CD4-positive, alpha-beta T cell treated with Interferon gamma for 1 hour (primary cell): ENCODE results near the gene JARID2.
"Not testable (repeated sequence)": the region's sequence is repeated elsewhere in the genome, so short reads cannot be mapped to it uniquely, and the experiment has no call there.

Source experiments
- DNase-seq: peaks from one replicate; pipeline ENCODE4 v3.0.0-alpha.2; 2020

Gene JARID2

DNA sequence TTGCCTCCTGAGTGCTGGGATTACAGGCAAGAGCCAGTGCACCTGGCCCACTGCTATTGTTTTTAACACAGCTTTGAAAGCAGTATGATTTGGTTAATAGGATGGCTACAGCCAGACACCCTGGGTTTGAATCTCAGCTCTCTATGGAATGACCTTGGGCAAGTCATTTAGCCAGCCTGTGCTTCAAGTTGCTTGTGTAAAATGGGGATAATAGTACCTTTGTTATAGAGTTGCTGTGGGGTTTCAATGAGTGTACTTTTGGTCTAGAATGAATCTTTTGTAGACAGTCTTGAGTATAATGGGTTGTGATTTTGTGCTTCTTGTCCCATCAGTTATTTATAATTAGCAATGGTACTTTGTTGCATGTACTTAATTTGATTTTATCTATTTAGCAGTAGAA, 70.9 kb downstream of the JARID2 start:
- no peak for DNase-seq

DNA sequence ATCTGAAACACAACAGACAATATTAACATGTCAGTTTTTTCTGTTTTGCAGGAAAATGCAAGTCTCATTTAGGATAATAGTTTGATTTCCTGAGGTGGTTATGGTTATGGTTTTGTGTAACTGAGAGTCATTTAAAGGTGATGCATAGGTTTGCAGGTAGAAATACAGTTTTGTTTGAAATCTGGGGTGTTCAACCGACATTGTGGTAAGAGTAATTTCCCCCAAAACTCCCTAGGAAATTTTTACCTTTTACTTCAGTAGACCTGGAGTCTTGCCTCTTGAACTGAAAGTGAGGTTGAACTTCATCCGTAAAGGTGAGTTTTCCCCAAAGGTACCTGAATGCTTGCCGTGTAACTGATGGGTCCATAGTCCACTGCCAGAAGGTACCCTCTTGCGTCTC, 71.4 kb downstream of the JARID2 start:
- DNase-seq, result no peak

DNA sequence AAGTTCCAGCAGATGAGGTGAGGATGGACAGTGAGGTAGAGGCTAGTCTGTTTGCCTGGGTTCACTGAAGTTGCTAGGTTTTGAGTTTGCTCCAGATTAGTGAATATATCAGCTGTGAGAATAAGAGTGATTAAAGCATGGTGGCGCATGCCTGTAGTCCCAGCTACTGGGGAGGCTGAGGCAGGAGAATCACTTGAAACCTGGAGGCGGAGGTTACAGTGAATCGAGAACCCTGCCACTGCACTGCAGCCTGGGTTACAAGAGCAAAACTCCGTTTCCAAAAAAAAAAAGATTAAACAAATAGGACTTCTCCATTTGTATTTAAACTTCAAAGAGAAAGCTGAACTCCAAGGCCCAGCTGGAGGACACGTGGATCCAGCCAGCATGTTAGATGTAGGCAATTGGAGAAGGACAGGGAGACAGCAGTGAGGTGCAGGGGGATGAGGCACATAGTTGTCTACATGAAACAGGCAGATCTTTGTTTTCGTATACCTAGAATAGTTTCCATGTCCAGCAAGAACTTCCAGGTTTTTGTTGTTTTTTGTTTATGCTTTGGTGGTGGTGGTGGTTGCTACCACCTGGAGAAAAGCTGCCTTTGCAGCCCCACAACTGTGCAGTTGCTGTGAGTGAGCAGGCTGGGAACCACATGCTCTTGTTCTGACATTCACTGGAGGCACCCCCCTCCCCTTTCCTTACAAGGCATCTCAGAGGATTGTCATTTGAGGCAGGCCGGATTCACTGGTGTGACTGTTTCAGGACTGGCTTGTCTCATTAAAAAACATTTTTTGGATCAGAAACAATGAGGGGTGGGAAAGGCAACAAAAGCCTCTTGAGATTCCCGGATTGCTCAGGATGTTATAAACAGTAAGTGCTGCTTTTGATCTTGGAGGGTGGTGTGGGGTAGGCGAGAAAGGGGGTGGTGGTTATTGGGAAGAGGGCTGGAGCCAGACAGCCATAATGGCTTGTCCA, 72.3 kb downstream of the JARID2 start:
- DNase-seq, result no peak

DNA sequence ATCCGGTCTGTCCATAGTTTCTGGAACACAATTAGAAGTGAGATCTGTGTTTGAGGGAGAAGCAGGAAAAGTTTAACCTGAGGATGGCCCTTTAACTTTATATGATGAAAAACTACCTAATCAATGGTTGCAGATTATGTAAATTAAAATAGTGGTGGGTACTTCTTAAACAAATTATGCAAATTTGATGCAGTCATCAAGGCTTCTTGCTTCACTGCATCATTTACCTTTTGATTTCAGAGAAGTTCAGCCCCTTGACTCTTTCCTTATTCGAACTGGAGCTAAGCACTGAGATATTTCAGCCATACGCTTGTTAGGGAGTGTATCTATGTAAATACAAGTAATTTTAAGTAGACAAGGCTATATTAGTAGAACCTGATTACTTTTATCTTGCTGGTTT, 73.8 kb downstream of the JARID2 start:
- DNase-seq, result no peak

DNA sequence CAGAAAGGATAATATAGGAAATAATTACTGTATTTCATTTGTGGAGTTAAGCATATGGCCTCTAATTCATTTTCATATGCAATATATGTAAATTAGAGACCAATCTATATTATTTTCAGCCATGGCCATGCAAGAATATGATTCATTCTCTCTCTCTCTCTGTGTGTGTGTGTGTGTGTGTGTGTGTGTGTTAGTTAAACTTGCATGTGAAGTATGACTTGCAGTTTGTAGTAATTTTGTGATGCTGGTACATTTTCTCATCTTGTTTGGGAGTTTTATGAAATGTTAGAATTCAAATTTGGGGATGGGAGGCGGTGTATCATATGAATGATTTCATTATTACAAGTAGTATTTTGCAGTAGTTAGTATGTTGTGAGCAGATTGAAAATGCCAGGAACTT, 74.8 kb downstream of the JARID2 start:
- DNase-seq, result no peak

DNA sequence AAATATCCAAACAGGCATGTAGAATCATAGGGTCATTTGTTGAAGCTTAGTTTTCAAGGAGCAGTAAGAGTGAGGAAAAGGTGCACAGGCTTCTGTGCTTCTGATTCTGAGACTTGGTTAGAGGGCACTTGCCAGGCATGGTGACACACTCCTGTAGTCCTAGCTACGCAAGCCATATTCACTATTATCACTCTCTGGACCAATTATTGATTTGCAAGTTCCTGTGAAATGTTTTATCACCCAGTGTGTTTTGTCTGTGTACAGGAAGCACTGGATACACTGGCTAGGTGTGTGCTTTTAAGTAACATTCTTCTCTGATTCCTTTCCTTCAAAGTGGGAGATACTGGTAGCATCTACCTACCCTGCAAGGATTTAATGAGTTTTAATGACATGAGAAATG, 76.3 kb downstream of the JARID2 start:
- no peak for DNase-seq

DNA sequence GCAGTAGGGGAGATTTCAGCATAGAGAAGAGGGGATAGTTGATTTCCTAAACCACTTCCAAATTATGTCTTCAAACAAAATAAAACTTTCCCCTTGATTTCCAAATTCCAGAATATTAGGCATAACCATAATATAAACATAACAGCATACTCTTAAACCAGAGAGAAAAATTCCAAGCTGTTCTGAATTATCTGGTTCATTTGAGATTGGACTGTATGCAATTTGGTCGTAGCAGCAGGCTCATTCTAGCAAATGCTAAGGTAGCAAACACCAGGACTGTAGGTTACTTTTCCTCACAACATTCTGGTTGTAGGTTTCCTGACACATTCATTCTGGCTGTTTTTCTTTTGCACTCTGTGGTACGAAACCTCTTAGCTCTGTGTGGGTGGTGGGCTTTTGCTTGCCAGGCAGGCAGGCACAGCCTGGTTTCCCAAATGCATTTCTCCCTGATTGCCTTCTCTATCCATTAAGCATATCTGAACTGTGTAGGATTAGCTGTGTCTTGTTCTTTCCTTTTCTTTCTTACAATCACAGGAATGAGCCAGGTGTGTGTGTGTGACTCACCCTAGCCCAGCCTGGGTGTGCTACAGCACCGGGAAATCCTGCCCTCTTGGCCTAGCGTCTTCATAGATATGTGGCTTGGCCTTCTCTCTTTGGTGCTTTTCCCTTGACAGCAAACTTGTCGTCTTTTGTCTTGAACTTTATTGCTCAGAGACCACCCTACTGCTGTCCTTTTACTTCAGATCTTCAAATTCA, 77.1 kb downstream of the JARID2 start:
- DNase-seq, result no peak

DNA sequence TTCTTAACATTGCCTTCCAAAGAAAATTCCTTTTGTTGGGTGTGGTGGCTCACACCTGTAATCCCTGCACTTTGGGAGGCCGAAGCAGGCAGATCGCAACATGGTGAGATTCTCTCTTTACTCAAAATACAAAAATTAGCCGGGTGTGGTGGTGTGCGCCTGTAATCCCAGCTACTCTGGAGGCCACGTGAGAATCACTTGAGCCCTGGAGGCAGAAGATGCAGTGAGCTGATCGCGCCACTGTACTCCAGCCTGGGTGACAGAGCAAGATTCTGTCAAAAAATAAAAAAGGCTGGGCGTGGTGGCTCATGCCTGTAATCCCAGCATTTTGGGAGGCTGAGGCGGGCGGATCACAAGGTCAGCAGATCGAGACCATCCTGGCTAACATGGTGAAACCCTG, 77.7 kb downstream of the JARID2 start:
- DNase-seq, result not testable (repeated sequence)

DNA sequence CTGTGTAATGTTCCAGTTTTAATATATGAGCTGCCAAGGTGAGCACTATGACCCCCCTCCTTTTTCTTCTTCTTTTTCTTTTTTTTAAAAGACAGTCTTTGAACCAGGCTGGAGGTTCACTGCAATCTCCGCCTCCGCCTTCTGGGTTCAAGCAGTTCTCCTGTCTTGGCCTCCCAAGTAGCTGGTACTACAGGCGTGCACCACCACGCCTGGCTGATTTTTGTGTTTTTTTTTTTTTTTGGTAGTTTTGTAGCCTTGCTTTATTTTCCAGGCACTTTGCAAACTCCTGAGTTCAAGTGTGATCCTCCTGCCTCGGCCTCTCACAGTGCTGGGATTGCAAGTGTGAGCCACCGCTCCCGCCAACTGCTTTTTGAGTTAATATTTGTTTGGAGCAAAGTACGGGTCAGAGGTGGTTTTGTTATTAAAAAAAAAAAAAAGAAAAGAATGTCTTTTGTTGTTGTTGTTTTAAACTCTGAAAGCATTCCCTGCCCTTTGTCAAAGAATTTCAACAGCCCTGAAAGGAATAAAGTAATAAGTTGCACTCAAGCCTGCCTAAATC, 78.6 kb downstream of the JARID2 start:
- DNase-seq, result no peak

DNA sequence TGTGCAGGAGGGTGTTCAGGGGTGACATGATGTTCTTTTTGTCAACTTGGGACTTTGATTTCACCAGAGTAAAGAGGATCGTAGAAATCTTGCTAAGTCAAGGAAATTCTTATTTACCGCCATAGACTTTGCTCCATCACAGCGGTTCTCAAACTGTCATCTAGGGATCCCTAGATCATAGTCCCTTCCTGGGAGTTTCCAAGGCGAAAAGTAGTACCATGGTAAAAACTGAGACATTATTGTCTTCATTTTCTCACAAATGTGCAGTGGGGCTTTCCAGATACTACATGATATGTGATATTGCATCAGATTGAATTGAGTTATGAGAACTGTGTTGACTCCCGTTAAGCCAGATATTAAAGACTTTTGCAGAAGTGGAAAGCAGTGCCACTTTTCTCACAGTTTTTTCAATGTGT, 79.7 kb downstream of the JARID2 start:
- DNase-seq, result no peak

DNA sequence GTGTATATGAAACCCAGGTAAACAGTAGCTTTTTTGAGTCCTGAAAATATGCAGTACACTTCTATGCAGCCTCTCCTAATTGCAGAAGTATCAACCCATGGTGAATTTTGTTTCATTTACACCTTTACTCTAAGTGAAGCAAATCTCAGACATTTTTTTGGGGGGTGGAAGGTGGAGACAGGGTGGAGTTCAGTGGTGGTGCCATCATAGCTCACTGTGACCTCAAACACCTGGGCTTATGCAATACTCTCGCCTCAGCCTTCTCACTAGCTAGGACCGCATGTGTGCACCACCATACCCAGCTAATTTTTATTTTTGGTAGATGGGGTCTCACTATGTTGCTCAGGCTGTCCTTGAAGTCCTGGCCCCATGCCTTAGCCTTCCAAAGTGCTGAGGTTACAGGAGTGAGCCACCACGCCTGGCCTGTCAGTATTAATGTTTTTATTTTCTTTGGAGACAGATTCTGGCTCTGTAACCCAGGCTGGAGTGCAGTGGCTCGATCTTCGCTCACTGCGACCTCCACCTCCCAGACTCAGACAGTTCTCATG, 80.3 kb downstream of the JARID2 start:
- DNase-seq, result peak; percentile 14

DNA sequence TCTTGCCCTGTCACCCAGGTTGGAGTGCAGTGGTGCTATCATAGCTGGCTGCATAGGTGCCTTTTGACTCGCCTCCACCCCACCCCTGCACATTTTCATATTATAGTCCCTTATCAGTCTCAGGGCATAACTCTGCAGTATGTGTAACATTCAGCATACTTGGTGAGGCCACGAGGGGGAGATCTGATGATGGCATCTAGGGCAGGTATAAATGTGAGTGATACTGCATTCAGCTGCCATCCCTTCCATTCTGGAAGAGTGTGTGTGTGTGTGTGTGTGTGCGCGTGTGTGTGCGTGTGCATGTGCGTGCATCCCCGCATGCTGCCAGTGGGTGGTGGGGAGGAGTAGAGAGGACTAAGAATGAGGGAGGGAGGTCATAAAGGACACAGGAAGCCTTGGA, 81.4 kb downstream of the JARID2 start:
- peak; percentile 35 for DNase-seq

DNA sequence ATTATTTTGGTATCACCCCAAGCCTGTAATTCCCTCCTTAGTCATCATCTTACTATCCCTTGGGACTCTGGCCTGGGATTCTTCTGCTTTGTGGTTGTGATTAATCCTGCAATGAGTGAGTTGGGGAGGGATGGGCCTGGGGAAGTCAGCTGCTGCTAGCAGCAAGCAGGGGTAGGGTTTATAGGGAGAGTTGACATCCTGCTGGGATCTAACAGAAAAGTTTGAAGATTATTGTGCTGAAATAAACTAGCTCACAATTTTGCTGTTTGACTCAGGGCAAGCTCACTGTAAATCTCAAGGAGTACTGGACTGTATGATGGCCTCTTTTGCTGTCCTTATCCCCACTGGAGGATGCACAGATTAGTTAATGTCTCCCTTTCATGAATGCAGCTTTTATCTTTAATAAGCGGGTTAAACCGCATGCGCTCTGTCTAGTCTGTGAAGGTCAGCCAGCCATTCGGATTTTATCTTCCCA, 83.4 kb downstream of the JARID2 start:
- no peak for DNase-seq

DNA sequence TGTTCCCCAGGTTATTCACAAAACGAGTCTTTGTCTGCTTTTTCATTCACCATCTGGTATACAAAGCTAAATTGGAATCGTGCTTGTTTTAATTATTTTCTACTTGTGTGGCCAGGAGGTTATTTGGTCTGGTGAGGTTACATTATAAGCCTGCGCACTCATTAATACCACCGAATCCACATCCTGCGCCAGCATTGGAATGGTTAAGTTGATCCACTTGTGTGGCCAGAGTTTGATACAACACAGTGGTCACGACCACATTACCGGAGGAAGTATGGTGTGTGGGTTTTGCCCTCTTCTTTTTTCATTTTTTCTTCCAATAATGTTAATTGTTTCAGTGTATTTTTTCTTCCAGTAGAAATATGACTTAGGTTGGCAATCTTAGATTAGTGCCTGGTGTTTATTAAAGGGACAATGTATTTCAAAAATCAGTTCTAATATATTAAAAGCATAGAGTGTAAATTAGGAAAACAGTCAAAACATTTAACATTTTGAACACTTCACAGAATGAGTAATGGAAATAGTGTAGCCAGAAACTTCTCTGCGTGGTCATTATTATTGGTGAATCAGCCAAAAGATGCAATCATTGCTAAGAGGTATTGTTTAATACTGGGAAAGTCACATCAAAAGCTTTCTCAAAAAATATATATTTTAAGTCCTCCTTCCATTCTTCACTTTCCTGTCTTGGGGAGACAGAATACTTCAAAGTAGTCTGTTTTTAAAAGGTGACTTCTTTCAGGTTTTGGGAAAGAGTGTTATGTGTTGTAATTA, 84.5 kb downstream of the JARID2 start:
- DNase-seq, result no peak

DNA sequence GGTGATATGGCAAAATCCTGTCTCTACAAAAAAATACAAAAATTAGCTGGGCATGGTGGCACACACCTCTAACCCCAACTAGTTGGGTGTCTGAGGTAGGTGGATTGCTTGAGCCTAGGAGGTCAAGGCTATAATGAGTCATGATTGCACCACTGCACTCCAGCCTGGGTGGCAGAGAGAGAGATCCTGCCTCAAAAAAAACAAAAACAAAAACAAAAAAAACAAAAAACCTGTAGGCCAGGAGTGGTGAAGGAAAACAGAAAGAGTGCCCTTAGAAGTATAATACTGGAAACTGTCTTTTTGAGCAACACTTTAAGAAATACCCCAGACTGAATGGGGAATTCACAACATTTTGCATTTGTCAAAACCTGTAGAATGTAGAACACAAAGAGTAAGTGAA, 85.3 kb downstream of the JARID2 start:
- DNase-seq, result no peak

DNA sequence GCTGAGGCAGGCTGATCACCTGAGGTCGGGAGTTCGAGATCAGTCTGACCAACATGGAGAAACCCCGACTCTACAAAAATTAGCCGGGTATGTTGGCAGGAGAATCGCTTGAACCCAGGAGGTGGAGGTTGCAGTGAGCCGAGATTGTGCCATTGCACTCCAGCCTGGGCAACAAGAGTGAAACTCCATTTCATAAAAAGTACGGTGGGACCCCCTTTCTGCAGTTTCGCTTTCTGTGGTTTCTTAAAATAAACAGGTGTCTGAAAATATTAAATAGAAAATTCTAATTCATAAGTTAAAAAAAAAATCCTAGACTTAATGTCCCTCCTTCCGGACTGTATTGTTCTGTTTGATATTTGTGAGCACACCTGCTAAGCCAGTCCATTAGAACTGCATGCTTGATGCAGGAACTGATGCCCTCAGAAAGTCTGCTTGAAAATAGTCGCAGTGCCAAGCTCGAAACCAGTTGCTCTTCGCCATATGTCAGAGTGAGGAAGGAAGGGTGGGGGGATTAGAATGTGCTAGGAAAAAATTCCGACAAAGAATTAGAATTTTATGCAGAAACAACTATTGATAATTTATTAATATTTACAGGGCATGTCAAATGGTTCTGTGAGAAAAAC, 85.9 kb downstream of the JARID2 start:
- DNase-seq, result no peak

DNA sequence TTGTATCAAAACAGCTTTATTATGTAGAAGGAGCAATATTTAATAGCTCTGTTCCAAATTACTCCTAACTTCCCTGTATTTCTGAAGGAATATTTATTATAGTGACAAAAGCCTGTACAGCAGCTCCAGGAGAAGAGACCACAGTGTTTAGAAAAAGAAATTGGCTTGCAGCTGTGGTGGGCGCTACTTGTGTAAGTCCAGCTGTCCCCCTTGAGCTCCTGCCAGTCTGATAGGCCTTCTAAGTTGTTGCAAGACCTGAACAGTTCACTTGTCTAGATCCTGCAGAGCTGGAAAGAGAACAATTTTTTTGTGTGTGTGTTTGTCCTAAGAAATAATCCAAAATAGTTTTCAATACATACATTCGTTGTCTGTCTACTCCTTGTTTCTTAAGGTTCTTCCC, 86.6 kb downstream of the JARID2 start:
- DNase-seq, result no peak

DNA sequence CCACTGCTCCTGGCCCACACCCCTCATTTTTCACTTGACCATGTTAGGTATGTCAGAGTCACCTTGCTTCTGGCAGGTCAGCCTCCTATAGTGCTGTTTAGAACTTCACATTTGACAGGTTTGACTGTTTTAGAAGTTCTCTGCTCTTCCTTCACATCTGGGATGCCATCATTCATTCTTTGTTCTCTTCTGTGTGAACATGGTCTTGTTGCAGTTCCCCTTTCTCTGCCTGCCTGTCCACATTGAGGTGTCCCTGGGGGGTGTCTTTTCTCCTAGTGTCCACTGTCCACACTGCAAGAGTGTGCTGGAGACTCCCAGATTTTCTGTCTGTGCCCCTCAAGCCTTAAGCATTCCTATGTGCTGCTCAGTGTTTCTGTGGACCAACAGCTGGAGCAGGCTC, 89.5 kb downstream of the JARID2 start:
- no peak for DNase-seq

DNA sequence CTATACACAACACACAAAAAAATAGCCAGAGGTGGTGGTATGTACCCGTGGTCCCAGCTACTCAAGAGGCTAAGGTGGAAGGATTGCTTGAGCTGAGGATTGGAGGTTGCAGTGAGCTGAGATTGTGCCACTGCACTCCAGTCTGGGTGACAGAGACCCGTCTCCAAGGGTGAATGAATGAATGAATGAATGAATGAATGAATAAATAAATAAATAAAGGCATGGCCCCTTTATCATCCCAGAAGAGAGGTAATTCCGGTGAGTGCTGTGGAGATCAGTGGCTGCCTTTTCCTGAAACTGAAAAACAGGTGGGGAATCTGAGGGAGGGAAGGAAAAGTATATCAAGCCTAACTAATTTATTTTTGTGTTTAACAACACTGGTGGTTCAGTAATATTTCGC, 90.0 kb downstream of the JARID2 start:
- no peak for DNase-seq

DNA sequence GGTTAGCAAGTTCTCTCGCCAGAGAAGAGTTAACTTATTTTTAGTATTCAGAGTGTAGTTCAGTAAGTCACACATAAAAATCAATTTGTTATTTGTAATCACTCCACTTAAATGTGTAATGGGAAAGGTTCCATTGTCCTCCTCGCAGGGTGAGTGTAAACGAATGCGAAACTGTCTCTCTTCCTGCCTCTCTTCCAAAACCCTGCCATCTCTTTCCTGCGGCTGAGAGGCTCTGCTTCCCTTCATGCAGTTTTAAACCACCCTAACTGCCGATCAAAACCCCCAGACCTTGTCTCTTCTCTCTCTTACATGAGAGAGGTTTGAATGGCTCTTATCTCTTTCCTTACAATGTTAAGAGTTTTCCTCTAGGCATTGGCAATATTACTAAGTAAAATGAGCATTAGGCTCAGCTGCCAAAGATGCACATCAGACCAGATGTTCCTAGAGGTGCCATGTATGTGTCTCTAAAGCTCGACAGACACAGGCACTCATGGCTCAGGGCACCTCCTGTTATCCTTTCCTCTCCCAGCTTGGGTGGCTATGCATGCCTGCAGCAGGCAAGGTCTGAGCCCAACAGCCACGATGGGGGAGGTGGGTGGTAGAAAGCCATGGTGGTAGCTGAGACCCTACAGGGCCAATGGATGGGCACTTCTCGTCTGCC, 91.2 kb downstream of the JARID2 start:
- no peak for DNase-seq

DNA sequence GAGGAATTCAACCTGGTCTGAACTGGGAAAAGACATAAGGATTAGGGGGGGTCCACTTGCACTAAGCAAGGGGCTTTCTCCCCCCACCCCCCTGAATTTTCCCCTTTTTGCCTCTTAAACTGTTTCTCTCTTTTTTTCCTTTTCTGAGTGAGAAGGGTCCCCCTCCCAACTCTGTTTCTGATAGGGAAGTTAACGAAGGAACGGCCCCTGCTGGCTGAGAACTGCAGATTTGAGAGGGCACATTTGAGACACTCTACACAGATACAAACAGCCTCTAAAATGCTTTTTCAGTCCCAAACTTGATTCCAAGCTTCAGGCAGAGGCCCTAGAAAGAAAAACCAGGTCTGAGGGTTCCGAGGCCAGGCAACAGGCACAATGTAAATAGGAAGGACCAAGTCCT, 91.7 kb downstream of the JARID2 start:
- DNase-seq, result no peak

DNA sequence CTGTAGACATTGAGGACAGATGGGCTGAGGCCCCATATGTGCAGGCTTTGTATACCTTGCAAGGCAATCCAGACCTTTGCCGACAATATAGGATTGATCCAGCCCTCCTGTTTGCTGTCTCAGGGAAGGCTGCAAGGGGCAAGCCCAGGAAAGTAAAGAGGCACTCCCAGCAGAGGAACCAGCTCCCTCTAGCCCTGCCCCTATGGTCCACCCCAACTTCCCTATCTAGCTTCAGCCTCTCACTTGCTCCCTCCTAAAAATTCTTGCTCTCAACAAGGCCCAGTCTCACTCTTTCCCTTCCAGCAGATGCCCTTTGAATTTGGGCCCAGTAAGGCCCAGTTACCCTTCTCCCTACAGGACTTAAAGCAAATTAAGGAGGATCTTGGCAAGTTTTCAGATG, 92.6 kb downstream of the JARID2 start:
- no peak for DNase-seq
